Measurements from ENCODE around the gene FNDC3B. TPM values are rescaled to one million over a fixed set of nuclear protein-coding genes. Genes with fewer than 3 reads are reported as not detected.

Gene FNDC3B
- total RNA-seq, 1 donor from 2014 or later = 79.2 TPM

DNA sequence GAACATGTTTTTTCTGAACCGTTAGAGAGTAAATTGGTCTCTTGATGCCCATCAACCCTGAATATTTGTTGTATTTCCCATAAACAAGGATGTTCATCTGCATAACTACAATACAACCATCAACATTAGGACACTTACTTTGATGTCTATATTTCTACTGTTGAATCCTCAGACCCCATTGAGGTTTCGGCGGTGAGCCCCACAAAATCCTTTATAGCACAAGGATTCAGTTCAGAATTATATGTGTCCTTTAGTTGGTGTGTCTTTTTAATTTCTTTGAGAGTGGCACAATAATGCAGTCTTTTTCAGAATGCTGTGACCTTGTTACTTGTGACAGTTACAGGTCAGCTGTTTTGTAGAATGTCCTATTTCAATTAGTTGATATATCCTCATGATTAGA is 158.0 kb downstream of the FNDC3B start:
- Mint-ChIP-seq H3K4me1 (ENCODE audit: unreplicated experiment) (peaks cover 37% of the 10 kb centered on the region), H3K27ac (no peak overlapping the region), H3K36me3 (peaks cover 13% of the 10 kb centered on the region), H3K9me3 (peaks cover 4% of the 10 kb centered on the region), H3K4me3 (no peak overlapping the region), H3K27me3 (no peaks in the 10 kb centered on the region)
- DNase-seq (ENCODE audit: extremely low spot score, unreplicated experiment) = no peak
- TF ChIP-seq, protein P1, sequence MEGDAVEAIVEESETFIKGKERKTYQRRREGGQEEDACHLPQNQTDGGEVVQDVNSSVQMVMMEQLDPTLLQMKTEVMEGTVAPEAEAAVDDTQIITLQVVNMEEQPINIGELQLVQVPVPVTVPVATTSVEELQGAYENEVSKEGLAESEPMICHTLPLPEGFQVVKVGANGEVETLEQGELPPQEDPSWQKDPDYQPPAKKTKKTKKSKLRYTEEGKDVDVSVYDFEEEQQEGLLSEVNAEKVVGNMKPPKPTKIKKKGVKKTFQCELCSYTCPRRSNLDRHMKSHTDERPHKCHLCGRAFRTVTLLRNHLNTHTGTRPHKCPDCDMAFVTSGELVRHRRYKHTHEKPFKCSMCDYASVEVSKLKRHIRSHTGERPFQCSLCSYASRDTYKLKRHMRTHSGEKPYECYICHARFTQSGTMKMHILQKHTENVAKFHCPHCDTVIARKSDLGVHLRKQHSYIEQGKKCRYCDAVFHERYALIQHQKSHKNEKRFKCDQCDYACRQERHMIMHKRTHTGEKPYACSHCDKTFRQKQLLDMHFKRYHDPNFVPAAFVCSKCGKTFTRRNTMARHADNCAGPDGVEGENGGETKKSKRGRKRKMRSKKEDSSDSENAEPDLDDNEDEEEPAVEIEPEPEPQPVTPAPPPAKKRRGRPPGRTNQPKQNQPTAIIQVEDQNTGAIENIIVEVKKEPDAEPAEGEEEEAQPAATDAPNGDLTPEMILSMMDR (conservative IDR thresholded peaks at IDR 0.05) = no peak

DNA sequence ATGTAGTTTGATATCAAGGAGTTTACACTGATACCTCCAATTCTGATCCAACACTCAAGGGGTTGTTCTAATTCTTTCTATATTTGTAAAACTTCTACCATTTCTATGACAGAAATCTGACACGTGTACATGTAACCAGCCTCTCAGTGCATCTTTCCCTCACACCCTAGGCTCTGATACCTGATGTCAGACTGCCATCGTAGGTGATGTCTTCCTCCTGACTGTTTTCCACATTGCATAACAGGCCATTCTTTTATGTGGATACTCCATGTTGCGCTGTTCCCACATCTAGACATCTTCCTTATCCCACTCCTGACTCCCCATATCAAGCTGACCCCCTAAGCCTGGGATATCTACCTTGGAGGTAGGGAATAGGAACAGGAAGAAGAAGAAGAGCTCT is 159.1 kb downstream of the FNDC3B start:
- peaks cover 46% of the 10 kb centered on the region for H3K4me1 Mint-ChIP-seq (ENCODE audit: unreplicated experiment)
- DNase-seq (ENCODE audit: extremely low spot score, unreplicated experiment) = no peak
- H3K27ac Mint-ChIP-seq = no peak overlapping the region
- no peaks in the 10 kb centered on the region for H3K27me3 Mint-ChIP-seq
- no peak overlapping the region for H3K4me3 Mint-ChIP-seq
- H3K9me3 Mint-ChIP-seq = peaks cover 4% of the 10 kb centered on the region
- TF ChIP-seq, protein P1 (conservative IDR thresholded peaks at IDR 0.05) = no peak
- H3K36me3 Mint-ChIP-seq = peaks cover 13% of the 10 kb centered on the region

DNA sequence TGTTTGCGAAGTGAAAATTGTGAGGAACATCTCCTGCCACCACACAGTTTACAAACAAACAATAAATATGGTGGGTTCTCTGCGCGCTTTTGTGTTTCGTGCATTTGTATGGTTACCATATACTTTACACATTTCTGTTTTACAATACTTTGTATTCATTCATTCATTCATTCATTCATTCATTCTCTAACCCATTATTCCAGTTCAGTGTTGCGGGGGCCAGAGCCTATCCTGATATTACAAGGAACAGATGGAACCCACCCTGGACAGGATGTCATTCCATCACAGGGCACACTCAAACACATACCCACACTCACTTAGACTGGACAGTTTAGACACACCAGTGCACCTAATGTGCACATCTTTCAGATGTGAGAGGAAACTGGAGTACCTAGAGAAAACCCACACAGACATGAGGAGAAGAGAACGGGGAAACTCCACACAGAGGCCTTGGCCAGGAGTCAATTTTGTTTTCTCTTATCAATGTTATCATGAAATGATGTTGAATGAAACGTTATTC is 160.5 kb downstream of the FNDC3B start:
- H3K4me3 Mint-ChIP-seq = no peak overlapping the region

DNA sequence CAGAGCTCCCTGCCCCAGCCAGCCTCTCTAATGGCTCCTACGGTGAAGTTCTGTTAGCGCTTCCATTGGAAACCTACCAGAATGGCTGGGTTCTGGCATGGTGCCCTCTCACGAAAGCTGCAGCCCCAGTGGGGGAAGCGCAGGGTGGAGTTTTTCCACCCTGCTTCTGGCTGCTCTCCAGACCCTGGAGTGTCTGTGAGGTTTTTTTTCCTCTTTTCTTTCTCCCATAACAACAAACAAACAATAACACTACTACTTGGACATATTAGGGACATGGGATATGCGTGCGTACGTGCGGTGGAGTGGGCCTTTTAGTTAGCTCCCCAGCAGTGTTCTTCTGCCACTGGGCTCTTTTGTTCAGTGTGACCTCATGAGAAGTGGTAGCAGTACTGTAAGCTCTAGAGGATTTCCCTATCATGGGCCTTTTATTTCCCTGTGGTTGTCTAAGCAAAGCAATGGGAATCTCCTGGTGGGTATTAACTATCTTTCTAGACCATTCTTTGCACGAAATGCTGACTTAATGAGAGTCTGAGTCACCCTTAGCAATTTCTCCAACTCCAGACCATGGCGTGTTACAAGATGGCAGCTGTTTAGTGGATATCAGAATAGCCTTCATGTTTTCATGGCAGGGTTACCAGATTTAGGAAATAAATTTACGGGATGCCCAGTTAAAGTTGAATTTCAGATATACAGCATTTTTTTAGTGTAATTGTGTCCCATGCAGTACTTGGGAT is 161.9 kb downstream of the FNDC3B start:
- Mint-ChIP-seq H3K4me3 (no peak overlapping the region), H3K27ac (no peak overlapping the region), H3K27me3 (no peaks in the 10 kb centered on the region), H3K9me3 (peaks cover 3% of the 10 kb centered on the region), H3K4me1 (ENCODE audit: unreplicated experiment) (peaks cover 41% of the 10 kb centered on the region), H3K36me3 (peaks cover 13% of the 10 kb centered on the region)
- no peak for DNase-seq (ENCODE audit: extremely low spot score, unreplicated experiment)
- TF ChIP-seq, protein P1 (conservative IDR thresholded peaks at IDR 0.05) = no peak

More for the DNA sequence above, 160.5 kb downstream of the FNDC3B start:
- DNase-seq (ENCODE audit: extremely low spot score, unreplicated experiment) = no peak
- peaks cover 50% of the 10 kb centered on the region for H3K4me1 Mint-ChIP-seq (ENCODE audit: unreplicated experiment)
- TF ChIP-seq, protein P1 (conservative IDR thresholded peaks at IDR 0.05) = no peak
- H3K27ac Mint-ChIP-seq = no peak overlapping the region
- peaks cover 3% of the 10 kb centered on the region for H3K9me3 Mint-ChIP-seq
- no peaks in the 10 kb centered on the region for H3K27me3 Mint-ChIP-seq
- H3K36me3 Mint-ChIP-seq = peaks cover 13% of the 10 kb centered on the region

DNA sequence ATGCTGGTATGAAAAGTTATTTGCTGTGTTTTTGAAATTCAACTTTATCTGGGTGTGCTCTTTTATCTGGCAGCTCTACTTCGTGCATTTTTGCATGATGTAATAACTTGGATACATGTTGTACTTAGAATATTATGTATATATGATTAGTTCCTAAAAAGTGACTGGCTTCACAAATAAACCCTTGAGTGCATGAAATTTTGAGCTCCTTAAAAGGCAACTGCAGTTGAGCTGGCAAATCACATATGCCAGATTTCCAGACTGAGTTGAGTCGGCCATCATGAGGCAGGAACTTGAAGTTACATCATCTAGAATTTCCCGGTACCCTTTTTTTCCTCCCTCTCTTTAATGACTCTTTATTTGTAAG is 162.5 kb downstream of the FNDC3B start:
- Mint-ChIP-seq H3K27me3 (no peaks in the 10 kb centered on the region), H3K4me1 (ENCODE audit: unreplicated experiment) (peaks cover 41% of the 10 kb centered on the region), H3K9me3 (peaks cover 3% of the 10 kb centered on the region), H3K27ac (no peak overlapping the region), H3K36me3 (peaks cover 15% of the 10 kb centered on the region), H3K4me3 (no peak overlapping the region)
- TF ChIP-seq, protein P1 (conservative IDR thresholded peaks at IDR 0.05) = no peak
- DNase-seq (ENCODE audit: extremely low spot score, unreplicated experiment) = no peak

All from type B pancreatic cell (in vitro differentiated cells).